PC-3 (cell line): ENCODE data around the gene MTA1.

ENCODE experiments used
- EZH2 ChIP-seq: fragments of 300-600 bp; sonication (generic); IDR thresholded peaks from one replicate; pipeline ENCODE4 v1.6.1; 2017; ENCODE audit warnings: antibody characterized with exemption, mild to moderate bottlenecking, low read length; ENCODE audit not compliant: unreplicated experiment
- EZH2phosphoT487 ChIP-seq: fragments of 300-600 bp; sonication (generic); IDR thresholded peaks from 2 replicates; pipeline ENCODE4 v1.6.1; 2018; ENCODE audit warnings: mild to moderate bottlenecking, antibody characterized with exemption, low read length, borderline replicate concordance
- TF ChIP-seq, protein P1 (sequence below): fragments of 300-600 bp; sonication (generic); conservative IDR thresholded peaks from 2 replicates; pipeline ENCODE4 v1.5.1; 2017; ENCODE audit warnings: antibody characterized with exemption, low read depth, mild to moderate bottlenecking, low read length

DNA sequence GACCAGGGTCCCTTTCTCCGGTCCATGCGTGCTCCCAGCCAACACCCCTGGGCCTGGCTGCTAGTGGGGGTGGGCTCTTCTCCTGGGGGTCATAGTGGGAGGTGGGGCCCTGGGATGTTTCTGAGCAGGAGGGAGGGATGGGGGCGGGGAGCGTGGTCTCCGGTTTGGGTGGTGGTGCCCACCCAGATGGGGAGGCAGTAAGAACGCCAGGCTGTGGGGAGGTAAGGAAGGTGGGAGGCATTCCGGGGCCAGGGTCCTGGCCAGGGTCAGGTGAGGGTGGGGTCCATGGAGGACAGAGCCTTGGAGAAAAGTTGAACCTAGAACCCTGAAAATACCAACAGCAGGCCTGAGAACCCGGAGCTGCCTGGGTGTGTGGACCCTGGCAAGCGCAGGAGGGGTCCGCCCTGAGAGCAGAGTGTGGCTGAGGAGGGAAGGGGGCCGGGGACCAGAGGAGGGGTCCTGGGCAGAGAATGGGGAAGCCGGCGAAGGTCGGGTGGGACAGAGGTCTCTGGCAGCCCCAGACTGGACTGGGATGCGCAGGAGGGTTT lies 60.6 kb downstream of the MTA1 start:
- TF ChIP-seq EZH2 (no peak), EZH2phosphoT487 (no peak)
- TF ChIP-seq, protein P1, sequence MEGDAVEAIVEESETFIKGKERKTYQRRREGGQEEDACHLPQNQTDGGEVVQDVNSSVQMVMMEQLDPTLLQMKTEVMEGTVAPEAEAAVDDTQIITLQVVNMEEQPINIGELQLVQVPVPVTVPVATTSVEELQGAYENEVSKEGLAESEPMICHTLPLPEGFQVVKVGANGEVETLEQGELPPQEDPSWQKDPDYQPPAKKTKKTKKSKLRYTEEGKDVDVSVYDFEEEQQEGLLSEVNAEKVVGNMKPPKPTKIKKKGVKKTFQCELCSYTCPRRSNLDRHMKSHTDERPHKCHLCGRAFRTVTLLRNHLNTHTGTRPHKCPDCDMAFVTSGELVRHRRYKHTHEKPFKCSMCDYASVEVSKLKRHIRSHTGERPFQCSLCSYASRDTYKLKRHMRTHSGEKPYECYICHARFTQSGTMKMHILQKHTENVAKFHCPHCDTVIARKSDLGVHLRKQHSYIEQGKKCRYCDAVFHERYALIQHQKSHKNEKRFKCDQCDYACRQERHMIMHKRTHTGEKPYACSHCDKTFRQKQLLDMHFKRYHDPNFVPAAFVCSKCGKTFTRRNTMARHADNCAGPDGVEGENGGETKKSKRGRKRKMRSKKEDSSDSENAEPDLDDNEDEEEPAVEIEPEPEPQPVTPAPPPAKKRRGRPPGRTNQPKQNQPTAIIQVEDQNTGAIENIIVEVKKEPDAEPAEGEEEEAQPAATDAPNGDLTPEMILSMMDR = no peak
